Measurements from ENCODE around the gene RER1.

- TF ChIP-seq CTCF (conservative IDR thresholded peaks at IDR 0.05) (no peak), ZFX (IDR thresholded peaks at IDR 0.05) (no peak)
Observed at GRCh38 chr1:2343023-2343935, 48.4 kb upstream of the RER1 start.

All from C4-2B (cell line).